ENCODE results near the gene NPTX1.

The NPTX1 gene

DNA sequence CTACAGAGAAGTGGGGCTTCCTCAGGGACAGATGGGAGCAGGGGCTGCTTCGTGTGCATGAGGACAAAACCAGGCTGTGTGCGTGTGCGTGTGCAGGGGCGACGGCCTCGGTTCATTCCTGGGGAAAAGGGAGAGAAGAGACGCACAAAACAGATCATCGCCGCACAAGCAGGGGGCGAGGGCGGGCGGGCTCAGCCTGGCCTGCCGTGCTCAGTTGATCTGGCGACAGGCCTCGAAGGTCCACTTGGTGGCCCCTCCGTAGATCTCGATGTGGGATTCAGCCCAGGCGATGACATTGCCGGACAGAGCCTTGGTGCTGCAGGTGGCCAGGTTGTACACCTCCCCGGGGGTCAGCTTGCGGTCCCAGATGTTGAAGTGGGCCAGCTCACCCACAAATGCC, 5.8 kb downstream of the NPTX1 start:
- DNase-seq (ENCODE audit: low read depth): no peak
- no peak overlapping the region for H3K4me3 ChIP-seq (ENCODE audit: low read depth, low read length)
- in situ Hi-C loops (cut with HindIII; ENCODE audit: low sequenced_read_pairs): no loop called here
- TF ChIP-seq, protein P1, sequence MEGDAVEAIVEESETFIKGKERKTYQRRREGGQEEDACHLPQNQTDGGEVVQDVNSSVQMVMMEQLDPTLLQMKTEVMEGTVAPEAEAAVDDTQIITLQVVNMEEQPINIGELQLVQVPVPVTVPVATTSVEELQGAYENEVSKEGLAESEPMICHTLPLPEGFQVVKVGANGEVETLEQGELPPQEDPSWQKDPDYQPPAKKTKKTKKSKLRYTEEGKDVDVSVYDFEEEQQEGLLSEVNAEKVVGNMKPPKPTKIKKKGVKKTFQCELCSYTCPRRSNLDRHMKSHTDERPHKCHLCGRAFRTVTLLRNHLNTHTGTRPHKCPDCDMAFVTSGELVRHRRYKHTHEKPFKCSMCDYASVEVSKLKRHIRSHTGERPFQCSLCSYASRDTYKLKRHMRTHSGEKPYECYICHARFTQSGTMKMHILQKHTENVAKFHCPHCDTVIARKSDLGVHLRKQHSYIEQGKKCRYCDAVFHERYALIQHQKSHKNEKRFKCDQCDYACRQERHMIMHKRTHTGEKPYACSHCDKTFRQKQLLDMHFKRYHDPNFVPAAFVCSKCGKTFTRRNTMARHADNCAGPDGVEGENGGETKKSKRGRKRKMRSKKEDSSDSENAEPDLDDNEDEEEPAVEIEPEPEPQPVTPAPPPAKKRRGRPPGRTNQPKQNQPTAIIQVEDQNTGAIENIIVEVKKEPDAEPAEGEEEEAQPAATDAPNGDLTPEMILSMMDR (IDR thresholded peaks at IDR 0.05; ENCODE audit: low read depth, low read length, missing control alignments): no peak

DNA sequence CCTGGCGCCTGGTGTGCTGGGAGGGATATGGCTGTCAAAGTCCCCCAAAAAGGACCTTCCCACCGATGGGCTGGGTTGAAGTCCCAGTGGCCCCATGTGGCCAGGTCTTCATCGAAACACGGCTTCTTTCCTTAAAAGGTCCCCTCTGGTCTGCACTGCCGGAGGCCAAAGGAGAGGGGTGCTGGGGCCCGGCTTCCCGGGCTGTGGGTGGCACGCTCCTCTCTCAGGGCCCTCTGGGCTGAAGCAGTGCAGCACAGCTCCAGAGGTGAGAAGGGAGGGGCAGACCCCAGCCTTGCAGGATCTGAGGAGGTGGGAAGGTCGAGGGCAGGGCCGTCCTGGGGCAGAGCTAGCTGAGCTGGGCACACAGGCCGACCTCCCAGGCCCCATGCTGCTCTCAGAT, 6.7 kb downstream of the NPTX1 start:
- in situ Hi-C loops (cut with HindIII; ENCODE audit: low sequenced_read_pairs): no loop called here
- no peak overlapping the region for H3K4me3 ChIP-seq (ENCODE audit: low read depth, low read length)
- no peak for DNase-seq (ENCODE audit: low read depth)
- TF ChIP-seq, protein P1 (IDR thresholded peaks at IDR 0.05; ENCODE audit: low read depth, low read length, missing control alignments): no peak

DNA sequence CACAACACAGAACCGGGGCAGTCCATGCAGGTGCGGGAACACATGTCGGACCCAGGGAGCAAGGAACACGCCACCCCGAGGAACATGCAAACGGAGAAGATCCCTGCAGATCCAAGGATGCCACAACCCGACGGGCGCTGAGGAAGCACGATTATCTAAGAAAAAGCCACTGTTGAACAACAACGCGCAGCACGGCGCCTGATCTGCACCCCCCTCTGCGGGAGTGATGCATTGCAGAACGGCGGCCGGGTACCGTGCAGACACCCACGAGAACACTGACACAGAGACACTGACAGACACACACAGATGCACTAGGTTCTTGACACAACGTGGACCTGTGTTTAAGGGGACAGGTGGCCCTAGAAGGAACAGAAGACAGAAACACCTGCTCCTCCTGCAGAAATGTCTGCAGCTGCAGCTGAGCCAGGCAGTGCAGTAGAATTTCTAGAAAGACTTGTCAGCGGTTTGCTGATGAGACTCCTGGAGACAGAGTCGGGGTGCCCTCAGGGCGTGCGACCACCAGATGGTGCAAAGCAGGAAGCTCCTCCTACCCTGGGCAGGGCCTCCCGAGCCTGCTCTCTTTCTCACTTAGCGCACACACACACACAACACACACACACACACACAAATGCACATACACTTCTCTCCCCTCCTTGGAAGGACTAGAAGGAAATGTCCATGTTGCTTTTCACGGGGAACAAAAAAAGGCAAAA, 7.5 kb downstream of the NPTX1 start:
- TF ChIP-seq, protein P1 (IDR thresholded peaks at IDR 0.05; ENCODE audit: low read depth, low read length, missing control alignments): no peak
- DNase-seq (ENCODE audit: low read depth): no peak
- no peak overlapping the region for H3K4me3 ChIP-seq (ENCODE audit: low read depth, low read length)
- in situ Hi-C loops (cut with HindIII; ENCODE audit: low sequenced_read_pairs): no loop called here

DNA sequence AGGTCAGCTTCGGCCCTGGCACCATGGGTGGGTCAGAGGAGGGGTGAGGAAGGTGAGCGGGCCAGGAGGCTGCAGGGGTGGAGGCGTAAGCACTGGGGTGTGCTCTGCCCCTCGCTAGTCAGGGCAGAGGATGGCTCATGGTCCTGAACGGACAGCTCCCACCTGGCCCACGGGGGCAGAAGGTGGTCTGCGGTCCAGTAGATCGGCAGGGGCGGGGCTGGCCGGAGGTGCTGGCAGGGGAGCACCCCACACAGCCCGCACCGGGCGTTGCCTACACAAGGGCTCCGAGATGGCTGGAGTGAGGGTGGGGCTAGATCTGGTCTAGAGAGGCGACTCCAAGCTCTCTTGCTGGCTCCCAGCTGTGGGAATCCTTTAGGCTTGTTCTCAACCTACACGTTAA, 8.2 kb downstream of the NPTX1 start:
- TF ChIP-seq, protein P1 (IDR thresholded peaks at IDR 0.05; ENCODE audit: low read depth, low read length, missing control alignments): no peak
- in situ Hi-C loops (cut with HindIII; ENCODE audit: low sequenced_read_pairs): no loop called here

DNA sequence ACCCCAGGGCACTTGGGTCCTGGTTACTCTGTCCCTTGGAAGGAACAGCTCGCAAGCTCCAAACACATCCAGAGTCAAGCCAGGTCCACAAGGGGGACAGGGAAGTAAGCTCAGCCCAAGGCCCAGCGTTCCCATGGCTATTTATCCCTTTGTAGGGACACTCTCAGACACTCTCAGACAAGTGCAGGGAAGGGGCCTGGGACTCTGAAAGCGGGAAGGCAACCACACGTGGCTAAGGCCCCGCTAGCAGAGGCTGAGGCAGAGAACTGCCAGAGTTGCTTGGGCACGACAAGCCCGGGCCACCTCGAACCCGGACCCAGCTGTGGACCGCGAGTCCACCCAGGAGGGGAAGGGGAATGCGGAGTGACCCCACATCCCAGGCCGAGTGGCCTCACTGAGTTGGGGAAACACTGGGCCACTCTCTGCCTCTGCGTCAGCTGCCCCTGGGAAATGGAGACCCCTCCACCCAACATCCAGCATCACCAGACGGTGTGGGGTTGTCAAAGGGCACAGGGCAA, 10.2 kb downstream of the NPTX1 start:
- H3K4me3 ChIP-seq (ENCODE audit: low read depth, low read length): no peak overlapping the region
- in situ Hi-C loops (cut with HindIII; ENCODE audit: low sequenced_read_pairs): no loop called here
- no peak for DNase-seq (ENCODE audit: low read depth)
- TF ChIP-seq, protein P1 (IDR thresholded peaks at IDR 0.05; ENCODE audit: low read depth, low read length, missing control alignments): no peak

More for the DNA sequence above, 8.2 kb downstream of the NPTX1 start:
- H3K4me3 ChIP-seq (ENCODE audit: low read depth, low read length): no peak overlapping the region
- DNase-seq (ENCODE audit: low read depth): no peak

DNA sequence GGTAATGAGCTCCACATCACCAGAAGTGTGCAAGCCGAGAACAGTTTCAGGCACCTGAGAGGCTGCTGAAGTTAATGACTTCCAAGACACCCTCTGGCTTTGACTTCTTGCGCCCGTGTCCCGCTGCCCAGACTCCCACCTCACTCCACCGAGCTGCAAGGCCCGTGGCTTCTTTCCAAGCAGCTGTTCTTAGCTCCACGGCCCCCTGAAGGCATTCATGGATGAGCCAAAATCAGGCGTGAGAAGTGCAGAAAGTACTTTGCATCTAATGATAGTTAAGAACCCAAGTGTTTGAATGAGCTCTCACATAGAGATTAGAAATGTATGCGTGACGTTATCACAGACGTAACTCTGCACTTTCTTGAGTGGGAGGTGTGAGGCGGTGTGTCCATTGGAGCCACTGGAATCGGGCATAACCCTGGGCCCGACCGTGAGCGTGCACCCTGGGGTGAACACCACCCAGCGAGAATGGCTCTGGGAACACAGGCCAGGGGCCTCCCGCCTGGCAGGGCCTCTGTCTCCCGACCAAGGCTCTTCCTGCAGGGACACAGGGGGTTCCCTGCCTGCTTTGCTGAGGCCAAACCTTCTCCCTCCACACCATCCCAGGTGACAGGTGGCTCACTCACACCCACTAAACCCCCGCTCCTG, 11.0 kb downstream of the NPTX1 start:
- in situ Hi-C loops (cut with HindIII; ENCODE audit: low sequenced_read_pairs): no loop called here
- DNase-seq (ENCODE audit: low read depth): no peak
- TF ChIP-seq, protein P1 (IDR thresholded peaks at IDR 0.05; ENCODE audit: low read depth, low read length, missing control alignments): no peak
- no peak overlapping the region for H3K4me3 ChIP-seq (ENCODE audit: low read depth, low read length)

Data from astrocyte of the cerebellum (primary cell).